GM12892 (cell line): ENCODE measurements around the gene TMEM158.

ENCODE experiments used
- DNase-seq: peaks from one replicate; pipeline ENCODE4 v3.0.0; 2011; ENCODE audit not compliant: insufficient read length
- FAIRE-seq: peaks from 2 replicates; lab custom pipeline; 2011; peaks lifted over from hg19 to GRCh38; lab: Jason Lieb, UNC
- POLR2A ChIP-seq: IDR thresholded peaks from 2 replicates; pipeline ENCODE4 v1.6.1; 2011; ENCODE audit warnings: low read depth, low read length, control low read depth
- POLR2AphosphoS5 ChIP-seq: IDR thresholded peaks from 2 replicates; pipeline ENCODE4 v1.6.1; 2011; ENCODE audit warnings: low read depth, low read length, control low read depth
- TAF1 ChIP-seq: IDR thresholded peaks from 2 replicates; pipeline ENCODE4 v1.6.1; 2011; ENCODE audit warnings: low read depth, mild to moderate bottlenecking, control low read depth, low read length, borderline replicate concordance

TMEM158 gene

GRCh38 chr3:45179163-45179562 lies 46.9 kb downstream of the TMEM158 start:
- no peak for TF ChIP-seq POLR2AphosphoS5
- no peak for TF ChIP-seq TAF1
- TF ChIP-seq POLR2A: no peak
- no peak for FAIRE-seq
- no peak for DNase-seq

- FAIRE-seq: no peak
- no peak for DNase-seq
Measured at GRCh38 chr3:45178183-45179023, 47.7 kb downstream of the TMEM158 start.

GRCh38 chr3:45176912-45177311 lies 49.2 kb downstream of the TMEM158 start:
- TF ChIP-seq TAF1 (no peak), POLR2A (no peak), POLR2AphosphoS5 (no peak)
- no peak for FAIRE-seq
- DNase-seq: no peak

More at GRCh38 chr3:45178183-45179023, 47.7 kb downstream of the TMEM158 start:
- no peak for TF ChIP-seq TAF1
- TF ChIP-seq POLR2A: no peak
- no peak for TF ChIP-seq POLR2AphosphoS5
